GM18870 (cell line): Measurements from ENCODE around the gene SF3B3.
"Not testable (repeated sequence)": the region's sequence is repeated elsewhere in the genome, so short reads cannot be mapped to it uniquely, and the experiment has no call there.

ENCODE experiments used
- ATAC-seq: cut with Tn5 transposase; IDR thresholded peaks from one replicate; pipeline ENCODE4 v1.9.1; 2021; ENCODE audit warnings: moderate library complexity; ENCODE audit not compliant: unreplicated experiment

The SF3B3 gene

GRCh38 chr16:70589416-70589815 lies 65.8 kb downstream of the SF3B3 start:
- not testable (repeated sequence) for ATAC-seq

- no peak for ATAC-seq
Measured at GRCh38 chr16:70589998-70590471, 66.4 kb downstream of the SF3B3 start.

GRCh38 chr16:70590722-70591415 lies 67.3 kb downstream of the SF3B3 start:
- ATAC-seq, result no peak

- ATAC-seq, result no peak
Measured at GRCh38 chr16:70591615-70592014, 68.0 kb downstream of the SF3B3 start.

GRCh38 chr16:70592106-70592571 lies 68.5 kb downstream of the SF3B3 start:
- ATAC-seq, result no peak

- ATAC-seq, result no peak
Measured at GRCh38 chr16:70593544-70593943, 69.9 kb downstream of the SF3B3 start.

GRCh38 chr16:70594569-70594968 lies 71.0 kb downstream of the SF3B3 start:
- ATAC-seq, result no peak

GRCh38 chr16:70597135-70597835 lies 73.7 kb downstream of the SF3B3 start:
- ATAC-seq, result no peak

GRCh38 chr16:70598937-70599503 lies 75.4 kb downstream of the SF3B3 start:
- ATAC-seq, result no peak

GRCh38 chr16:70600730-70601129 lies 77.1 kb downstream of the SF3B3 start:
- no peak for ATAC-seq

GRCh38 chr16:70601576-70602575 lies 78.3 kb downstream of the SF3B3 start:
- no peak for ATAC-seq

GRCh38 chr16:70602831-70603230 lies 79.2 kb downstream of the SF3B3 start:
- no peak for ATAC-seq

GRCh38 chr16:70604407-70605282 lies 81.0 kb downstream of the SF3B3 start:
- no peak for ATAC-seq

- ATAC-seq, result no peak
Measured at GRCh38 chr16:70605283-70605657, 81.7 kb downstream of the SF3B3 start.

- ATAC-seq, result no peak
Measured at GRCh38 chr16:70608521-70608920, 84.9 kb downstream of the SF3B3 start.

- ATAC-seq, result no peak
Measured at GRCh38 chr16:70610273-70611223, 86.9 kb downstream of the SF3B3 start.

- no peak for ATAC-seq
Measured at GRCh38 chr16:70611224-70611598, 87.6 kb downstream of the SF3B3 start.

- ATAC-seq, result no peak
Measured at GRCh38 chr16:70611785-70612303, 88.2 kb downstream of the SF3B3 start.
